Measurements from ENCODE around the gene SLC25A29.

SLC25A29 gene

GRCh38 chr14:100304825-100305323 lies 1.4 kb downstream of the SLC25A29 start (continued):
- TF ChIP-seq ZNF473 (tag by site-specific recombination; IDR thresholded peaks at IDR 0.05) (no peak), BCL11A (tag by site-specific recombination; IDR thresholded peaks at IDR 0.05; ENCODE audit: low read depth) (no peak), ZNF202 (tag by site-specific recombination; IDR thresholded peaks at IDR 0.05; ENCODE audit: borderline replicate concordance) (no peak), SP7 (tag by site-specific recombination; IDR thresholded peaks at IDR 0.05) (peak; percentile 51; the same call in 1 of the 2 replicates), ZSCAN23 (tag by site-specific recombination; IDR thresholded peaks at IDR 0.05) (no peak), ZNF626 (tag by site-specific recombination; IDR thresholded peaks at IDR 0.05) (no peak), ZNF701 (tag by site-specific recombination; IDR thresholded peaks at IDR 0.05) (no peak), SCRT1 (tag by site-specific recombination; IDR thresholded peaks at IDR 0.05; ENCODE audit: borderline replicate concordance) (no peak), ZNF660 (tag by site-specific recombination; IDR thresholded peaks at IDR 0.05) (no peak), ZNF184 (tag by site-specific recombination; IDR thresholded peaks at IDR 0.05) (no peak), WT1 (tag by site-specific recombination; IDR thresholded peaks at IDR 0.05) (peak; percentile 97), ZBTB44 (tag by site-specific recombination; IDR thresholded peaks at IDR 0.05) (no peak), PRDM1 (tag by site-specific recombination; IDR thresholded peaks at IDR 0.05) (no peak), TSHZ1 (tag by site-specific recombination; IDR thresholded peaks at IDR 0.05; ENCODE audit: borderline replicate concordance) (no peak), ZBTB7A (tag by site-specific recombination; IDR thresholded peaks at IDR 0.05; ENCODE audit: low read depth) (no peak), ZNF292 (tag by site-specific recombination; IDR thresholded peaks at IDR 0.05; ENCODE audit: borderline replicate concordance, low read depth) (no peak), ZFP3 (tag by site-specific recombination; IDR thresholded peaks at IDR 0.05; ENCODE audit: low read depth) (no peak), ZNF558 (tag by site-specific recombination; IDR thresholded peaks at IDR 0.05) (no peak), ZNF266 (tag by site-specific recombination; IDR thresholded peaks at IDR 0.05; ENCODE audit: low read depth) (no peak), ZNF501 (tag by site-specific recombination; IDR thresholded peaks at IDR 0.05) (no peak), OVOL3 (tag by site-specific recombination; IDR thresholded peaks at IDR 0.05) (no peak), ZNF785 (tag by site-specific recombination; IDR thresholded peaks at IDR 0.05) (no peak), ZNF610 (tag by site-specific recombination; IDR thresholded peaks at IDR 0.05; ENCODE audit: borderline replicate concordance) (no peak), ZNF146 (tag by site-specific recombination; IDR thresholded peaks at IDR 0.05) (no peak), ZNF768 (tag by site-specific recombination; IDR thresholded peaks at IDR 0.05) (no peak), SETDB1 (IDR thresholded peaks at IDR 0.05; ENCODE audit: insufficient read length, low read length) (no peak), ZIC2 (tag by site-specific recombination; IDR thresholded peaks at IDR 0.05) (peak; percentile 89), ZNF76 (tag by site-specific recombination; IDR thresholded peaks at IDR 0.05; ENCODE audit: borderline replicate concordance, low read depth) (no peak), ZBTB6 (tag by site-specific recombination; IDR thresholded peaks at IDR 0.05) (no peak), ZNF211 (tag by site-specific recombination; IDR thresholded peaks at IDR 0.05; ENCODE audit: low read depth) (no peak), ZNF354C (tag by site-specific recombination; IDR thresholded peaks at IDR 0.05; ENCODE audit: borderline replicate concordance, low read depth) (no peak), ZBTB17 (tag by site-specific recombination; IDR thresholded peaks at IDR 0.05) (peak; percentile 25; the same call in 1 of the 2 replicates), ZNF248 (tag by site-specific recombination; IDR thresholded peaks at IDR 0.05) (no peak), ZNF48 (tag by site-specific recombination; IDR thresholded peaks at IDR 0.05) (no peak), ZNF560 (tag by site-specific recombination; IDR thresholded peaks at IDR 0.05; ENCODE audit: borderline replicate concordance) (no peak), ZNF341 (tag by site-specific recombination; IDR thresholded peaks at IDR 0.05; ENCODE audit: low read depth) (peak; percentile 98), ZNF843 (tag by site-specific recombination; IDR thresholded peaks at IDR 0.05) (no peak), ZNF548 (tag by site-specific recombination; IDR thresholded peaks at IDR 0.05) (no peak), ZNF792 (tag by site-specific recombination; IDR thresholded peaks at IDR 0.05) (no peak)
